Neural cell (in vitro differentiated cells): ENCODE data around the gene CFAP221. TPM values are rescaled to one million over a fixed set of nuclear protein-coding genes. Genes with fewer than 3 reads are reported as not detected.
"Not testable (repeated sequence)": the region's sequence is repeated elsewhere in the genome, so short reads cannot be mapped to it uniquely, and the experiment has no call there.

ENCODE experiments used
- H2AFZ ChIP-seq: fragments of 200-600, 300-800 bp; sonication (generic), shearing (Covaris generic); 2 replicates; pipeline ENCODE4 v1.6.0; 2014; ENCODE audit warnings: low read depth, mild to moderate bottlenecking, antibody characterized with exemption, low read length, moderate library complexity
- H3F3A ChIP-seq: fragments of 200-600 bp; shearing (Covaris generic); 2 replicates; pipeline ENCODE4 v1.6.1; 2016; ENCODE audit warnings: mild to moderate bottlenecking, moderate library complexity, mixed read lengths, antibody characterized with exemption, low read length; ENCODE audit not compliant: insufficient read depth, poor library complexity, severe bottlenecking
- H3K27ac ChIP-seq: fragments of 200-600, 300-800 bp; sonication (generic), shearing (Covaris generic); 2 replicates; pipeline ENCODE4 v1.5.1; 2014; ENCODE audit warnings: mild to moderate bottlenecking, low read length, moderate library complexity
- H3K27me3 ChIP-seq: fragments of 300-800, 200-600 bp; sonication (generic), shearing (Covaris generic); 2 replicates; pipeline ENCODE4 v1.6.0; 2014; ENCODE audit warnings: mild to moderate bottlenecking, low read depth, low read length, moderate library complexity; ENCODE audit not compliant: insufficient read depth
- H3K36me3 ChIP-seq: fragments of 300-800, 200-600 bp; sonication (generic), shearing (Covaris generic); 2 replicates; pipeline ENCODE4 v1.5.1; 2014; ENCODE audit warnings: mild to moderate bottlenecking, antibody characterized with exemption, low read length, moderate library complexity; ENCODE audit not compliant: insufficient read depth
- H3K4me2 ChIP-seq: fragments of 300-800, 200-600 bp; sonication (generic), shearing (Covaris generic); 2 replicates; pipeline ENCODE4 v1.6.0; 2014; ENCODE audit warnings: mild to moderate bottlenecking, low read length
- H3K4me3 ChIP-seq: fragments of 300-800, 200-600 bp; sonication (generic), shearing (Covaris generic); 2 replicates; pipeline ENCODE4 v1.5.1; 2014; ENCODE audit warnings: mild to moderate bottlenecking, low read length, moderate library complexity
- H3K79me2 ChIP-seq: fragments of 200-600 bp; shearing (Covaris generic); replicated peaks from 2 replicates; pipeline ENCODE4 v1.6.0; 2014; ENCODE audit warnings: mild to moderate bottlenecking, low read length, moderate library complexity; ENCODE audit not compliant: insufficient read depth
- H3K9ac ChIP-seq: fragments of 300-800, 200-600 bp; sonication (generic), shearing (Covaris generic); 2 replicates; pipeline ENCODE4 v1.6.1; 2016; ENCODE audit warnings: mild to moderate bottlenecking, low read length, mixed read lengths
- H3K9me2 ChIP-seq: fragments of 200-600 bp; shearing (Covaris generic); 2 replicates; pipeline ENCODE4 v1.6.1; 2016; ENCODE audit warnings: mild to moderate bottlenecking, low read length, mixed read lengths; ENCODE audit not compliant: insufficient read depth
- H3K9me3 ChIP-seq: fragments of 200-600, 300-800 bp; sonication (generic), shearing (Covaris generic); 2 replicates; pipeline ENCODE4 v1.6.1; 2016; ENCODE audit warnings: mild to moderate bottlenecking, mixed run types, low read length, moderate library complexity, mixed read lengths
- H4K20me1 ChIP-seq: fragments of 200-600 bp; shearing (Covaris generic); 2 replicates; pipeline ENCODE4 v1.6.1; 2016; ENCODE audit warnings: mild to moderate bottlenecking, mixed run types; ENCODE audit not compliant: insufficient read depth
- EZH2 ChIP-seq: fragments of 200-600, 300-800 bp; shearing (Covaris generic), sonication (generic); IDR thresholded peaks from 2 replicates; pipeline ENCODE4 v1.6.1; 2014; ENCODE audit warnings: antibody characterized with exemption, low read length, borderline replicate concordance, mild to moderate bottlenecking; ENCODE audit not compliant: insufficient read depth, poor library complexity, severe bottlenecking
- POLR2AphosphoS5 ChIP-seq: IDR thresholded peaks from 2 replicates; pipeline ENCODE4 v1.6.1; 2012
- RAD21 ChIP-seq: fragments of 450-650 bp; conservative IDR thresholded peaks from 2 replicates; pipeline ENCODE4 v1.6.1; 2014; ENCODE audit warnings: antibody characterized with exemption, mild to moderate bottlenecking, moderate library complexity
- polyA plus RNA-seq: library from polyadenylated mRNA; depleted of rRNA; stranded (reverse); fragments of >200 nt; gene quantifications from 2 replicates; pipeline ENCODE4 v1.2.3, GENCODE V29; 2014
- TF ChIP-seq, protein P1 (sequence below): IDR thresholded peaks from 2 replicates; pipeline ENCODE4 v1.6.1; 2012; ENCODE audit warnings: borderline replicate concordance

CFAP221 gene
- polyA plus RNA-seq, 1 donor from 2014 or later, result 7.0 TPM

DNA sequence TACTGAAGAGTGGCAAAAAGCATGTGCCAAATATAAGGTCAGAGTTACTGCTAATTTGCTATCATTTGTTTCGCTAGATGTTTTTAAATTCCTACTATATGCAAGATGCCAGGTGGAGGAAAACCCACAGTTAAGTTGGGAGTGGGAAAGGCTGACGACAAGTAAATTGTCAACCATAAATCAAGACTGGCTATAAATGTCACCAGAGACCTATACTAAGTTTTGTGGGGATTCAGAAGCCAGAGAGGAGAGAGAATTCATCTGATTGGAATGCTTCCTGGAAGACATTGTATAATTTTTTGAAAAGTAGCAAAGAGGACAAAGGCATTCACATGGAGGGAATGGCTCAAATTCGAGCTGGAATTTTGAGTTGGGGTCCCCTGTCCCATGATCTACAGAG lies 64.3 kb downstream of the CFAP221 start:
- no peaks in the 10 kb centered on the region for H3K79me2 ChIP-seq
- no peak overlapping the region for H3K9ac ChIP-seq
- H3K9me2 ChIP-seq, result no peaks in the 10 kb centered on the region
- TF ChIP-seq, protein P1, sequence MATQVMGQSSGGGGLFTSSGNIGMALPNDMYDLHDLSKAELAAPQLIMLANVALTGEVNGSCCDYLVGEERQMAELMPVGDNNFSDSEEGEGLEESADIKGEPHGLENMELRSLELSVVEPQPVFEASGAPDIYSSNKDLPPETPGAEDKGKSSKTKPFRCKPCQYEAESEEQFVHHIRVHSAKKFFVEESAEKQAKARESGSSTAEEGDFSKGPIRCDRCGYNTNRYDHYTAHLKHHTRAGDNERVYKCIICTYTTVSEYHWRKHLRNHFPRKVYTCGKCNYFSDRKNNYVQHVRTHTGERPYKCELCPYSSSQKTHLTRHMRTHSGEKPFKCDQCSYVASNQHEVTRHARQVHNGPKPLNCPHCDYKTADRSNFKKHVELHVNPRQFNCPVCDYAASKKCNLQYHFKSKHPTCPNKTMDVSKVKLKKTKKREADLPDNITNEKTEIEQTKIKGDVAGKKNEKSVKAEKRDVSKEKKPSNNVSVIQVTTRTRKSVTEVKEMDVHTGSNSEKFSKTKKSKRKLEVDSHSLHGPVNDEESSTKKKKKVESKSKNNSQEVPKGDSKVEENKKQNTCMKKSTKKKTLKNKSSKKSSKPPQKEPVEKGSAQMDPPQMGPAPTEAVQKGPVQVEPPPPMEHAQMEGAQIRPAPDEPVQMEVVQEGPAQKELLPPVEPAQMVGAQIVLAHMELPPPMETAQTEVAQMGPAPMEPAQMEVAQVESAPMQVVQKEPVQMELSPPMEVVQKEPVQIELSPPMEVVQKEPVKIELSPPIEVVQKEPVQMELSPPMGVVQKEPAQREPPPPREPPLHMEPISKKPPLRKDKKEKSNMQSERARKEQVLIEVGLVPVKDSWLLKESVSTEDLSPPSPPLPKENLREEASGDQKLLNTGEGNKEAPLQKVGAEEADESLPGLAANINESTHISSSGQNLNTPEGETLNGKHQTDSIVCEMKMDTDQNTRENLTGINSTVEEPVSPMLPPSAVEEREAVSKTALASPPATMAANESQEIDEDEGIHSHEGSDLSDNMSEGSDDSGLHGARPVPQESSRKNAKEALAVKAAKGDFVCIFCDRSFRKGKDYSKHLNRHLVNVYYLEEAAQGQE, result no peak
- TF ChIP-seq EZH2 (no peak), POLR2AphosphoS5 (no peak), RAD21 (no peak)
- no peak overlapping the region for H2AFZ ChIP-seq
- H3F3A ChIP-seq, result no peaks in the 10 kb centered on the region
- no peaks in the 10 kb centered on the region for H3K9me3 ChIP-seq
- H3K27ac ChIP-seq, result no peak overlapping the region
- H3K4me2 ChIP-seq, result no peak overlapping the region
- no peaks in the 10 kb centered on the region for H4K20me1 ChIP-seq
- no peak overlapping the region for H3K4me3 ChIP-seq
- no peaks in the 10 kb centered on the region for H3K36me3 ChIP-seq
- H3K27me3 ChIP-seq, result no peaks in the 10 kb centered on the region

DNA sequence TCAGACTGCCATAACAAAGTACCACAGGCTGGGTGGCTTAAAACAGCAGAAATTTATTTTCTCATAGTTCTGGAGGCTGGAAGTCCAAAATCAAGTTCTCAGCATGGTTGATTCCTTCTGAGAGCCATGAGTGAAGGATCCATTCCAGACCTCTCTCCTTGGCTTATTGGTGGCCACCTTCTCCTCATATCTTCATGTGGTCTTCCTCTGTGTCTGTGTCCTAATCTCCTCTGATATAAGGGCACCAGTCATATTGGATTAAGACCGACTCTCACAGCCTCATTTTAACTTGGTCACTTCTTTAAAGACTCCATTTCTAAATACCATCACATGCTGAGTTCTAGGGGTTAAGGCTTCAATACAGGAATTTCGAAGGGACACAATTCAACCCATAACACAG lies 65.1 kb downstream of the CFAP221 start:
- no peak overlapping the region for H2AFZ ChIP-seq
- H3K27ac ChIP-seq, result no peak overlapping the region
- no peak overlapping the region for H3K4me2 ChIP-seq
- no peaks in the 10 kb centered on the region for H3K9me2 ChIP-seq
- H3K9ac ChIP-seq, result no peak overlapping the region
- H3K27me3 ChIP-seq, result no peaks in the 10 kb centered on the region
- H4K20me1 ChIP-seq, result no peaks in the 10 kb centered on the region
- no peaks in the 10 kb centered on the region for H3F3A ChIP-seq
- no peaks in the 10 kb centered on the region for H3K36me3 ChIP-seq
- no peaks in the 10 kb centered on the region for H3K9me3 ChIP-seq
- TF ChIP-seq, protein P1, result no peak
- no peak overlapping the region for H3K4me3 ChIP-seq
- no peaks in the 10 kb centered on the region for H3K79me2 ChIP-seq

DNA sequence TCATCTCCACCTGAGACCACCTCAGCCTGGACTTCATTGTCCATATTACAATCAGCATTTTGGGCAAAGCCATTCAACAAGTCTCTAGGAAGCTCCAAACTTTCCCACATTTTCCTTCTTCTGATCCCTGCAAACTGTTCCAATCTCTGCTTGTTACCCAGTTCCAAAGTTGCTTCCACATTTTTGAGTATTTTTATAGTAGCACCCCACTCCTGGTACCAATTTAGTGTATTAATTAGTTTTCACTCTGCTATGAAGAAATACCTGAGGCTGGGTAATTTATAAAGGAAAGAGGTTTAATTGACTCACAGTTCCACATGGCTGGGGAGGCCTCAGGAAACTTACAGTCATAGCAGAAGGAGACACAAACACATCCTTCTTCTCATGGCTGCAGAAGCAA lies 69.9 kb downstream of the CFAP221 start:
- not testable (repeated sequence) for H3K9me2 ChIP-seq, H3K36me3 ChIP-seq, H3K9ac ChIP-seq, H3K27me3 ChIP-seq, H3K27ac ChIP-seq, H3K9me3 ChIP-seq, H2AFZ ChIP-seq, H3K79me2 ChIP-seq, H3K4me2 ChIP-seq, H3F3A ChIP-seq, H3K4me3 ChIP-seq, H4K20me1 ChIP-seq
